K562 (cell line): ENCODE measurements around the gene ZDHHC3. TPM values are rescaled to one million over a fixed set of nuclear protein-coding genes. Genes with fewer than 3 reads are reported as not detected.

ENCODE experiments used
- ATAC-seq: fragments of 200-7000 bp; cut with Tn5 transposase; 3 replicates; pipeline ENCODE4 v1.9.1; 2020; ENCODE audit warnings: moderate library complexity
- BruUV-seq: library from RNA; stranded (reverse); fragments of 400-500 nt; replicated peaks from 2 replicates; lab custom pipeline; 2021; lab: Mats Ljungman, UMichigan
- CTCF ChIA-PET: fragments of 300-600 bp; formaldehyde crosslinking; extraction: SDS; loops from one replicate; lab custom pipeline; 2021; ENCODE audit warnings: low intra/inter-chr PET ratio; lab: Yijun Ruan, JAX
- POLR2A ChIA-PET: fragments of 300-600, 350-650 bp; sonication (Branson Sonifier 250); formaldehyde crosslinking; extraction: SDS; loops from one replicate; lab custom pipeline; 2021; ENCODE audit warnings: antibody characterized with exemption, inconsistent platforms; lab: Yijun Ruan, JAX
- DNase-seq, 4 experiments: peaks; one replicate each; pipeline versions ENCODE4 v3.0.0 to v3.0.0-alpha.2; 2011 to 2018; ENCODE audit warnings: low spot score in 3 of 4, mixed read lengths in 3 of 4; ENCODE audit errors: extremely low read depth in 1 of 4
- FAIRE-seq: peaks from 2 replicates; lab custom pipeline; 2011; peaks lifted over from hg19 to GRCh38; lab: Jason Lieb, UNC
- H2AFZ ChIP-seq: 2 replicates; pipeline ENCODE4 v1.6.0; 2011; ENCODE audit warnings: low read depth, low read length, control low read depth, inconsistent platforms
- H3K27ac ChIP-seq: fragments of 200-600 bp; 3 replicates; pipeline ENCODE4 v1.8.0; 2011; ENCODE audit warnings: low read depth, mild to moderate bottlenecking, control low read depth, inconsistent platforms, low read length, moderate library complexity, mixed read lengths; ENCODE audit errors: extremely low read depth
- H3K27me3 ChIP-seq, 2 experiments: fragments of 300-600 bp in 1 of 2; 2 replicates in 1 of 2; 3 replicates in 1 of 2; pipeline versions ENCODE4 v1.6.0 to v1.8.0; 2011; ENCODE audit warnings: inconsistent platforms in 2 of 2, low read length in 2 of 2, mild to moderate bottlenecking in 1 of 2, mixed read lengths in 1 of 2, moderate library complexity in 1 of 2; ENCODE audit not compliant: control insufficient read depth in 2 of 2, insufficient read depth in 2 of 2
- H3K36me3 ChIP-seq: fragments of 300-600 bp; 3 replicates; pipeline ENCODE4 v1.8.0; 2011; ENCODE audit warnings: mild to moderate bottlenecking, low read length, inconsistent platforms; ENCODE audit not compliant: control insufficient read depth, insufficient read depth
- H3K4me1 ChIP-seq, 2 experiments: fragments of 200-600 bp in 1 of 2; replicated peaks in 1 of 2; 2 replicates in 1 of 2; 3 replicates in 1 of 2; pipeline versions ENCODE4 v1.5.1 to v1.8.0; 2011; ENCODE audit warnings: inconsistent platforms in 2 of 2, low read length in 2 of 2, mild to moderate bottlenecking in 1 of 2, mixed read lengths in 1 of 2, moderate library complexity in 1 of 2; ENCODE audit not compliant: control insufficient read depth in 2 of 2, insufficient read depth in 2 of 2
- H3K4me2 ChIP-seq: 2 replicates; pipeline ENCODE4 v1.6.1; 2011; ENCODE audit warnings: low read length, control low read depth, inconsistent platforms, mixed read lengths; ENCODE audit not compliant: insufficient read depth
- H3K4me3 ChIP-seq: fragments of 200-600 bp; sonication (generic), shearing (Covaris generic); 2 replicates; pipeline ENCODE4 v1.5.1; 2016; ENCODE audit warnings: control low read depth, inconsistent platforms
- H3K79me2 ChIP-seq: fragments of 200-600 bp; 3 replicates; pipeline ENCODE4 v1.8.0; 2011; ENCODE audit warnings: low read length, inconsistent platforms; ENCODE audit not compliant: control insufficient read depth, insufficient read depth
- H3K9ac ChIP-seq, 2 experiments: 2 replicates each; pipeline versions ENCODE4 v1.6.0 to v1.6.1; 2011; ENCODE audit warnings: low read depth in 2 of 2, low read length in 2 of 2, control low read depth in 1 of 2, inconsistent platforms in 1 of 2, mild to moderate bottlenecking in 1 of 2, mixed read lengths in 1 of 2; ENCODE audit not compliant: insufficient read depth in 1 of 2
- H3K9me1 ChIP-seq: one replicate; pipeline ENCODE4 v1.6.0; 2011; ENCODE audit warnings: inconsistent platforms, mild to moderate bottlenecking, low read length, moderate library complexity; ENCODE audit not compliant: control insufficient read depth, insufficient read depth
- H3K9me3 ChIP-seq: replicated peaks from 2 replicates; pipeline ENCODE4 v1.5.1; 2011; ENCODE audit warnings: low read depth, low read length, inconsistent platforms; ENCODE audit not compliant: control insufficient read depth, insufficient read depth
- H4K20me1 ChIP-seq: replicated peaks from 2 replicates; pipeline ENCODE4 v1.6.1; 2011; ENCODE audit warnings: low read length, inconsistent platforms, mixed read lengths; ENCODE audit not compliant: control insufficient read depth, insufficient read depth
- FOXA1 ChIP-seq: fragments of 450-650 bp; IDR thresholded peaks from 2 replicates; pipeline ENCODE4 v1.6.1; 2016; ENCODE audit warnings: mild to moderate bottlenecking, borderline replicate concordance
- HES1 ChIP-seq: fragments of 450-650 bp; IDR thresholded peaks from 2 replicates; pipeline ENCODE4 v1.6.1; 2016; ENCODE audit warnings: low read depth, mild to moderate bottlenecking, moderate library complexity
- KAT8 ChIP-seq: fragments of 450-650 bp; IDR thresholded peaks from 2 replicates; pipeline ENCODE4 v1.6.1; 2016; ENCODE audit warnings: low read depth, mild to moderate bottlenecking
- POLR2G ChIP-seq: fragments of 200-400 bp; formaldehyde crosslinking; IDR thresholded peaks from 2 replicates; pipeline ENCODE4 v1.6.1; 2017; ENCODE audit warnings: low read depth, mild to moderate bottlenecking, antibody characterized with exemption, low read length, moderate library complexity
- ZBTB17 ChIP-seq: fragments of 450-650 bp; formaldehyde crosslinking; IDR thresholded peaks from 2 replicates; pipeline ENCODE4 v1.4.0; 2020; ENCODE audit warnings: mild to moderate bottlenecking
- ZNF41 ChIP-seq: fragments of 250-450 bp; sonication (Bioruptor Pico); conservative IDR thresholded peaks from 2 replicates; pipeline ENCODE4 v1.4.0; 2020; ENCODE audit warnings: mild to moderate bottlenecking
- ZNF76 ChIP-seq: fragments of 250-450 bp; sonication (Bioruptor Pico); IDR thresholded peaks from 2 replicates; pipeline ENCODE4 v1.4.0; 2020; ENCODE audit warnings: mild to moderate bottlenecking, moderate library complexity, borderline replicate concordance
- WGBS: fragments of 100-300 bp; shearing (Covaris generic); methylation state at CpG from one replicate; pipeline ENCODE4 v1.1.6; 2016; ENCODE audit warnings: low coverage, mixed read lengths; ENCODE audit not compliant: insufficient coverage; ENCODE audit errors: missing lambda C conversion rate; 5-methylcytosine and 5-hydroxymethylcytosine counted together
- in situ Hi-C: fragments of 300-500 bp; cut with MboI; formaldehyde crosslinking; loops from 4 replicates; pipeline ENCODE4 v1.15.0; 2018; ENCODE audit warnings: inconsistent platforms, mixed read lengths
- intact Hi-C: fragments of 100-400 bp; cut with micrococcal nuclease; formaldehyde crosslinking; loops from 2 replicates; pipeline ENCODE4 v1.14.2; 2022
- polyA plus RNA-seq, 8 experiments: library from polyadenylated mRNA; depleted of rRNA in 4 of 8; stranded (reverse) in 5 of 8; unstranded in 3 of 8; fragments of >200 nt; fragmentation: Nextera tagmentation in 2 of 8; fragmentation: Illumina TruSeq in 1 of 8; extraction: Ambion mirVana in 2 of 8; extraction: Trizol in 1 of 8; gene quantifications; 2 replicates each; pipeline versions ENCODE4 v1.2.1 to v1.2.3, GENCODE V29; 2011 to 2014; ENCODE audit warnings: inconsistent platforms in 1 of 8, missing spikeins in 1 of 8
- total RNA-seq, 7 experiments: library from RNA; depleted of rRNA in 6 of 7; stranded (reverse); fragments of >200 nt in 6 of 7; fragmentation: Illumina TruSeq in 2 of 7; extraction: Trizol in 2 of 7; gene quantifications; 2 replicates each; pipeline versions ENCODE4 v1.2.1 to v1.2.3, GENCODE V29; 2011 to 2021; ENCODE audit warnings: low replicate concordance in 1 of 7

ZDHHC3 gene
- total and polyA plus RNA-seq, 9 of the 15 experiments (the other 6 are each of a cell fraction or from before 2014, with no cell fraction given) = 10.3 to 120 (median 67.2) TPM

- no peaks in the 10 kb centered on the region for H3K4me1 ChIP-seq
- no peak overlapping the region for H2AFZ ChIP-seq
- no peak overlapping the region for H3K9ac ChIP-seq
- H3K9me3 ChIP-seq = no peaks in the 10 kb centered on the region
- no peaks in the 10 kb centered on the region for H3K27me3 ChIP-seq
- H3K9me1 ChIP-seq = no peaks in the 10 kb centered on the region
- no peak overlapping the region for H3K4me2 ChIP-seq
- H3K79me2 ChIP-seq = no peaks in the 10 kb centered on the region
- POLR2A ChIA-PET = interaction anchor here (1.5 kb wide), 1 partner anchor 11 kb away, joined by 5 read pairs; no protein-coding TSS in a partner anchor
- peaks cover 86% of the 10 kb centered on the region for H3K36me3 ChIP-seq
- no peak for ATAC-seq
- H3K27ac ChIP-seq = no peak overlapping the region
- in situ Hi-C loops (no loop called here), intact Hi-C loops (no loop called here)
- no peak overlapping the region for H3K4me3 ChIP-seq
- 100% methylated on average over 2 of the region's 2 CpGs for WGBS
- no peak for FAIRE-seq
- BruUV-seq = no TSS peak
- no peak for DNase-seq
- H4K20me1 ChIP-seq = no peaks in the 10 kb centered on the region
- TF ChIP-seq ZNF41 (CRISPR knock-in tag) (no peak), POLR2G (no peak), ZNF76 (CRISPR knock-in tag) (no peak), KAT8 (no peak), HES1 (no peak), FOXA1 (no peak), ZBTB17 (no peak)
- CTCF ChIA-PET = no interaction called here
These were observed 27.9 kb upstream of the ZDHHC3 start for GRCh38 chr3:45003859-45004258.
